K562 (cell line): ENCODE results near the gene HSD3B7. TPM values are rescaled to one million over a fixed set of nuclear protein-coding genes. Genes with fewer than 3 reads are reported as not detected.

Source experiments
- ATAC-seq: fragments of 200-7000 bp; cut with Tn5 transposase; 3 replicates; pipeline ENCODE4 v1.9.1; 2020; ENCODE audit warnings: moderate library complexity
- BruUV-seq: library from RNA; stranded (reverse); fragments of 400-500 nt; replicated peaks from 2 replicates; lab custom pipeline; 2021; lab: Mats Ljungman, UMichigan
- CTCF ChIA-PET: fragments of 300-600 bp; formaldehyde crosslinking; extraction: SDS; loops from one replicate; lab custom pipeline; 2021; ENCODE audit warnings: low intra/inter-chr PET ratio; lab: Yijun Ruan, JAX
- POLR2A ChIA-PET: fragments of 300-600, 350-650 bp; sonication (Branson Sonifier 250); formaldehyde crosslinking; extraction: SDS; loops from one replicate; lab custom pipeline; 2021; ENCODE audit warnings: antibody characterized with exemption, inconsistent platforms; lab: Yijun Ruan, JAX
- DNase-seq, 4 experiments: peaks; one replicate each; pipeline versions ENCODE4 v3.0.0 to v3.0.0-alpha.2; 2011 to 2018; ENCODE audit warnings: low spot score in 3 of 4, mixed read lengths in 3 of 4; ENCODE audit errors: extremely low read depth in 1 of 4
- FAIRE-seq: peaks from 2 replicates; lab custom pipeline; 2011; peaks lifted over from hg19 to GRCh38; lab: Jason Lieb, UNC
- H2AFZ ChIP-seq: 2 replicates; pipeline ENCODE4 v1.6.0; 2011; ENCODE audit warnings: low read depth, low read length, control low read depth, inconsistent platforms
- H3K27ac ChIP-seq: fragments of 200-600 bp; 3 replicates; pipeline ENCODE4 v1.8.0; 2011; ENCODE audit warnings: low read depth, mild to moderate bottlenecking, control low read depth, inconsistent platforms, low read length, moderate library complexity, mixed read lengths; ENCODE audit errors: extremely low read depth
- H3K27me3 ChIP-seq, 2 experiments: fragments of 300-600 bp in 1 of 2; 2 replicates in 1 of 2; 3 replicates in 1 of 2; pipeline versions ENCODE4 v1.6.0 to v1.8.0; 2011; ENCODE audit warnings: inconsistent platforms in 2 of 2, low read length in 2 of 2, mild to moderate bottlenecking in 1 of 2, mixed read lengths in 1 of 2, moderate library complexity in 1 of 2; ENCODE audit not compliant: control insufficient read depth in 2 of 2, insufficient read depth in 2 of 2
- H3K36me3 ChIP-seq: fragments of 300-600 bp; 3 replicates; pipeline ENCODE4 v1.8.0; 2011; ENCODE audit warnings: mild to moderate bottlenecking, low read length, inconsistent platforms; ENCODE audit not compliant: control insufficient read depth, insufficient read depth
- H3K4me1 ChIP-seq, 2 experiments: fragments of 200-600 bp in 1 of 2; replicated peaks in 1 of 2; 2 replicates in 1 of 2; 3 replicates in 1 of 2; pipeline versions ENCODE4 v1.5.1 to v1.8.0; 2011; ENCODE audit warnings: inconsistent platforms in 2 of 2, low read length in 2 of 2, mild to moderate bottlenecking in 1 of 2, mixed read lengths in 1 of 2, moderate library complexity in 1 of 2; ENCODE audit not compliant: control insufficient read depth in 2 of 2, insufficient read depth in 2 of 2
- H3K4me2 ChIP-seq: 2 replicates; pipeline ENCODE4 v1.6.1; 2011; ENCODE audit warnings: low read length, control low read depth, inconsistent platforms, mixed read lengths; ENCODE audit not compliant: insufficient read depth
- H3K4me3 ChIP-seq: fragments of 200-600 bp; sonication (generic), shearing (Covaris generic); 2 replicates; pipeline ENCODE4 v1.5.1; 2016; ENCODE audit warnings: control low read depth, inconsistent platforms
- H3K79me2 ChIP-seq: fragments of 200-600 bp; 3 replicates; pipeline ENCODE4 v1.8.0; 2011; ENCODE audit warnings: low read length, inconsistent platforms; ENCODE audit not compliant: control insufficient read depth, insufficient read depth
- H3K9ac ChIP-seq, 2 experiments: 2 replicates each; pipeline versions ENCODE4 v1.6.0 to v1.6.1; 2011; ENCODE audit warnings: low read depth in 2 of 2, low read length in 2 of 2, control low read depth in 1 of 2, inconsistent platforms in 1 of 2, mild to moderate bottlenecking in 1 of 2, mixed read lengths in 1 of 2; ENCODE audit not compliant: insufficient read depth in 1 of 2
- H3K9me1 ChIP-seq: one replicate; pipeline ENCODE4 v1.6.0; 2011; ENCODE audit warnings: inconsistent platforms, mild to moderate bottlenecking, low read length, moderate library complexity; ENCODE audit not compliant: control insufficient read depth, insufficient read depth
- H3K9me3 ChIP-seq: replicated peaks from 2 replicates; pipeline ENCODE4 v1.5.1; 2011; ENCODE audit warnings: low read depth, low read length, inconsistent platforms; ENCODE audit not compliant: control insufficient read depth, insufficient read depth
- H4K20me1 ChIP-seq: replicated peaks from 2 replicates; pipeline ENCODE4 v1.6.1; 2011; ENCODE audit warnings: low read length, inconsistent platforms, mixed read lengths; ENCODE audit not compliant: control insufficient read depth, insufficient read depth
- ARID1B ChIP-seq: fragments of 450-650 bp; IDR thresholded peaks from 2 replicates; pipeline ENCODE4 v1.6.1; 2016; ENCODE audit warnings: antibody characterized with exemption, mild to moderate bottlenecking, inconsistent platforms
- CBFA2T3 ChIP-seq: fragments of 450-650 bp; IDR thresholded peaks from 2 replicates; pipeline ENCODE4 v1.6.1; 2017
- CEBPB ChIP-seq: fragments of 450-650 bp; IDR thresholded peaks from 2 replicates; pipeline ENCODE4 v1.6.1; 2016; ENCODE audit warnings: missing genetic modification characterization, missing compliant biosample characterization
- EGR1 ChIP-seq: fragments of 450-650 bp; conservative IDR thresholded peaks from 2 replicates; pipeline ENCODE4 v1.6.1; 2017; ENCODE audit warnings: mild to moderate bottlenecking
- EHMT2 ChIP-seq: fragments of 450-650 bp; IDR thresholded peaks from 2 replicates; pipeline ENCODE4 v1.6.1; 2018; ENCODE audit warnings: antibody characterized with exemption
- HMGN3 ChIP-seq: IDR thresholded peaks from 2 replicates; pipeline ENCODE4 v1.6.1; 2011; ENCODE audit warnings: borderline replicate concordance, low read depth, mild to moderate bottlenecking, mixed read lengths, low read length; ENCODE audit not compliant: insufficient read length; ENCODE audit errors: extremely low read depth
- LARP7 ChIP-seq: fragments of 450-650 bp; IDR thresholded peaks from 2 replicates; pipeline ENCODE4 v1.6.1; 2016
- PCBP1 ChIP-seq: fragments of 200-400 bp; formaldehyde crosslinking; IDR thresholded peaks from 2 replicates; pipeline ENCODE4 v1.6.1; 2018; ENCODE audit warnings: mild to moderate bottlenecking, low read depth, low read length; ENCODE audit not compliant: poor library complexity, severe bottlenecking
- RAD21 ChIP-seq, 2 experiments: fragments of 250-450 bp in 1 of 2; fragments of 450-650 bp in 1 of 2; sonication (Bioruptor Pico) in 1 of 2; formaldehyde crosslinking in 1 of 2; IDR thresholded peaks in 1 of 2; conservative IDR thresholded peaks in 1 of 2; 2 replicates each; pipeline versions ENCODE4 v1.4.0 to v1.8.0; 2020 to 2022; ENCODE audit warnings: mild to moderate bottlenecking in 2 of 2, moderate library complexity in 1 of 2
- TRIM24 ChIP-seq, 2 experiments: fragments of 450-650 bp; IDR thresholded peaks; 2 replicates each; pipeline ENCODE4 v1.6.1; 2016
- ZFP30 ChIP-seq: fragments of 250-450 bp; sonication (Bioruptor Pico); IDR thresholded peaks from 2 replicates; pipeline ENCODE4 v1.8.0; 2022; ENCODE audit warnings: moderate library complexity, mild to moderate bottlenecking, inconsistent platforms, borderline replicate concordance
- ZFP36 ChIP-seq: fragments of 150-350 bp; IDR thresholded peaks from 2 replicates; pipeline ENCODE4 v1.6.1; 2018; ENCODE audit warnings: low read length, low read depth; ENCODE audit not compliant: partially characterized antibody
- ZNF165 ChIP-seq: fragments of 250-450 bp; sonication (Bioruptor Pico); IDR thresholded peaks from 2 replicates; pipeline ENCODE4 v1.4.0; 2020; ENCODE audit warnings: borderline replicate concordance
- ZNF24 ChIP-seq: fragments of 450-650 bp; IDR thresholded peaks from 2 replicates; pipeline ENCODE4 v1.6.1; 2016
- ZNF584 ChIP-seq: fragments of 200-800 bp; sonication (Bioruptor generic); IDR thresholded peaks from 2 replicates; pipeline ENCODE4 v1.6.1; 2016; ENCODE audit warnings: low read depth, mild to moderate bottlenecking, missing genetic modification characterization, missing compliant biosample characterization
- ZNF707 ChIP-seq: fragments of 250-450 bp; sonication (Bioruptor Pico); conservative IDR thresholded peaks from 2 replicates; pipeline ENCODE4 v1.8.0; 2022; ENCODE audit warnings: inconsistent platforms, mild to moderate bottlenecking, moderate library complexity
- WGBS: fragments of 100-300 bp; shearing (Covaris generic); methylation state at CpG from one replicate; pipeline ENCODE4 v1.1.6; 2016; ENCODE audit warnings: low coverage, mixed read lengths; ENCODE audit not compliant: insufficient coverage; ENCODE audit errors: missing lambda C conversion rate; 5-methylcytosine and 5-hydroxymethylcytosine counted together
- in situ Hi-C: fragments of 300-500 bp; cut with MboI; formaldehyde crosslinking; loops from 4 replicates; pipeline ENCODE4 v1.15.0; 2018; ENCODE audit warnings: inconsistent platforms, mixed read lengths
- intact Hi-C: fragments of 100-400 bp; cut with micrococcal nuclease; formaldehyde crosslinking; loops from 2 replicates; pipeline ENCODE4 v1.14.2; 2022
- polyA plus RNA-seq, 8 experiments: library from polyadenylated mRNA; depleted of rRNA in 4 of 8; stranded (reverse) in 5 of 8; unstranded in 3 of 8; fragments of >200 nt; fragmentation: Nextera tagmentation in 2 of 8; fragmentation: Illumina TruSeq in 1 of 8; extraction: Ambion mirVana in 2 of 8; extraction: Trizol in 1 of 8; gene quantifications; 2 replicates each; pipeline versions ENCODE4 v1.2.1 to v1.2.3, GENCODE V29; 2011 to 2014; ENCODE audit warnings: inconsistent platforms in 1 of 8, missing spikeins in 1 of 8
- total RNA-seq, 7 experiments: library from RNA; depleted of rRNA in 6 of 7; stranded (reverse); fragments of >200 nt in 6 of 7; fragmentation: Illumina TruSeq in 2 of 7; extraction: Trizol in 2 of 7; gene quantifications; 2 replicates each; pipeline versions ENCODE4 v1.2.1 to v1.2.3, GENCODE V29; 2011 to 2021; ENCODE audit warnings: low replicate concordance in 1 of 7
- TF ChIP-seq, protein P1 (sequence below): fragments of 150-350 bp; IDR thresholded peaks from 2 replicates; pipeline ENCODE4 v1.6.1; 2014; ENCODE audit warnings: low read depth, mild to moderate bottlenecking, low read length, borderline replicate concordance
- TF ChIP-seq, protein P2 (sequence below): fragments of 200-800 bp; sonication (Bioruptor generic); IDR thresholded peaks from 2 replicates; pipeline ENCODE4 v1.6.1; 2017; ENCODE audit warnings: missing genetic modification characterization, missing compliant biosample characterization

Gene HSD3B7
- total and polyA plus RNA-seq, 9 of the 15 experiments (the other 6 are each of a cell fraction or from before 2014, with no cell fraction given): 5.4 to 49.1 (median 23.0) TPM

DNA sequence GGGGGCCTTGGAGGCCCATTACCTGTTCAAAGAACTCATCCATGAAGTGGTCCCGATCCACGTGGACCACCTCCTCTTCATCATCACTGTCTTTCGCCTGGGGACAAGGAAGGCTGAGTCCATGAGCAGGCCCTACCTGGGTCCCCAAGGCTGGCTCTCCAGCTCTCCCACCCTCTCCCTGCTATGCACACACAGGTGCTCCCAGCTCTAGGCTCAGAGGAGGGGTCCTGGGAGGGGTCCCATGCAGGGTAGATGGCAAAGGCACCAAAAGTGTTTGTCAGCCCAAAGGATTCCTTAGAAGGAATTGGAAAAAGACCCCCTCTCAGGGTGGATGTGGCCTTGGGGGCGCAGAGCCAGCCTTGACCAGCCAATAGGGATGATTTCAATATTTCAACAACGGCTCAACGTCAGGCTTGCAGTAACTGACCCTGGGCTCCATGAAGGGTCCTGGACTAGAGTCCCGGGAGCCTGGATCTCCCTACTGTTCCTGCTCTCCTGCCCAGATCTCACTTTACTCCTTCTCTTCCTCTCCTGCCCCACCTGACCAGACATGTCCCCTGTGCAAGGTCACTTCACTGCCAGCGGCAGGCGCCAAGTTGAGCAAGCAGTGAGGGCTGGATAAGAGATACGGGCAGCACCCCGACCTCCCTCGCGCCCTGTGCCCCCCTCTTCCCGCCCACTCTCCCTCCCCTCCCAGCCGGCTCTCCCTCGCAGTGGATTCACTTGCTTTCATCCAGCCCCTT is 16.7 kb downstream of the HSD3B7 start:
- Histone ChIP-seq H3K36me3 (no peaks in the 10 kb centered on the region), H3K4me1 (peaks cover 37 to 44% of the 10 kb centered on the region in 2 experiments), H3K27me3 (no peaks in the 10 kb centered on the region), H3K4me2 (no peak overlapping the region), H2AFZ (peak overlapping the region; percentile 20; the same call in 1 of the 2 replicates), H3K4me3 (no peak overlapping the region), H3K27ac (no peak overlapping the region), H3K9me1 (no peaks in the 10 kb centered on the region), H4K20me1 (no peaks in the 10 kb centered on the region), H3K9ac (peak overlapping the region in 1 of 2 experiments; percentile 82; a peak in 1 of 4 replicates), H3K9me3 (no peaks in the 10 kb centered on the region), H3K79me2 (no peaks in the 10 kb centered on the region)
- intact Hi-C loops (no loop called here), in situ Hi-C loops (no loop called here)
- WGBS: 43% methylated on average over 8 of the region's 16 CpGs
- FAIRE-seq: no peak
- ChIA-PET POLR2A (interaction anchor here (0.7 to 2.1 kb wide), 2 partner anchors 178 to 201 kb away, joined by 3 to 13 read pairs; partner anchors contain the start of genes FUS and PYCARD), CTCF (no interaction called here)
- no TSS peak for BruUV-seq
- peak in 1 of 4 experiments; percentile 44 for DNase-seq
- ATAC-seq: no peak
- TF ChIP-seq CBFA2T3 (peak; percentile 39; the same call in 1 of the 2 replicates), HMGN3 (peak; percentile 31), ZFP36 (no peak), LARP7 (no peak), TRIM24 (IDR thresholded peaks at IDR 0.05) (0 out of 4 replicates have a peak, but pooled peaks of 1 of the 2 experiments have one; percentile 14), EGR1 (peak; percentile 53; the same call in 1 of the 2 replicates), PCBP1 (no peak), ZNF165 (no peak), ZFP30 (no peak), ARID1B (peak; percentile 20; the same call in 1 of the 2 replicates), EHMT2 (no peak), CEBPB (tag) (peak; percentile 35; the same call in 1 of the 2 replicates), ZNF584 (CRISPR knock-in tag) (no peak), ZNF24 (no peak), ZNF707 (no peak), RAD21 (CRISPR knock-in tag; conservative IDR thresholded peaks at IDR 0.05 in 1 of 2, IDR thresholded peaks at IDR 0.05 in 1 of 2) (no peak)
- TF ChIP-seq, protein P1, sequence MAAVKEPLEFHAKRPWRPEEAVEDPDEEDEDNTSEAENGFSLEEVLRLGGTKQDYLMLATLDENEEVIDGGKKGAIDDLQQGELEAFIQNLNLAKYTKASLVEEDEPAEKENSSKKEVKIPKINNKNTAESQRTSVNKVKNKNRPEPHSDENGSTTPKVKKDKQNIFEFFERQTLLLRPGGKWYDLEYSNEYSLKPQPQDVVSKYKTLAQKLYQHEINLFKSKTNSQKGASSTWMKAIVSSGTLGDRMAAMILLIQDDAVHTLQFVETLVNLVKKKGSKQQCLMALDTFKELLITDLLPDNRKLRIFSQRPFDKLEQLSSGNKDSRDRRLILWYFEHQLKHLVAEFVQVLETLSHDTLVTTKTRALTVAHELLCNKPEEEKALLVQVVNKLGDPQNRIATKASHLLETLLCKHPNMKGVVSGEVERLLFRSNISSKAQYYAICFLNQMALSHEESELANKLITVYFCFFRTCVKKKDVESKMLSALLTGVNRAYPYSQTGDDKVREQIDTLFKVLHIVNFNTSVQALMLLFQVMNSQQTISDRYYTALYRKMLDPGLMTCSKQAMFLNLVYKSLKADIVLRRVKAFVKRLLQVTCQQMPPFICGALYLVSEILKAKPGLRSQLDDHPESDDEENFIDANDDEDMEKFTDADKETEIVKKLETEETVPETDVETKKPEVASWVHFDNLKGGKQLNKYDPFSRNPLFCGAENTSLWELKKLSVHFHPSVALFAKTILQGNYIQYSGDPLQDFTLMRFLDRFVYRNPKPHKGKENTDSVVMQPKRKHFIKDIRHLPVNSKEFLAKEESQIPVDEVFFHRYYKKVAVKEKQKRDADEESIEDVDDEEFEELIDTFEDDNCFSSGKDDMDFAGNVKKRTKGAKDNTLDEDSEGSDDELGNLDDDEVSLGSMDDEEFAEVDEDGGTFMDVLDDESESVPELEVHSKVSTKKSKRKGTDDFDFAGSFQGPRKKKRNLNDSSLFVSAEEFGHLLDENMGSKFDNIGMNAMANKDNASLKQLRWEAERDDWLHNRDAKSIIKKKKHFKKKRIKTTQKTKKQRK: no peak
- TF ChIP-seq, protein P2, sequence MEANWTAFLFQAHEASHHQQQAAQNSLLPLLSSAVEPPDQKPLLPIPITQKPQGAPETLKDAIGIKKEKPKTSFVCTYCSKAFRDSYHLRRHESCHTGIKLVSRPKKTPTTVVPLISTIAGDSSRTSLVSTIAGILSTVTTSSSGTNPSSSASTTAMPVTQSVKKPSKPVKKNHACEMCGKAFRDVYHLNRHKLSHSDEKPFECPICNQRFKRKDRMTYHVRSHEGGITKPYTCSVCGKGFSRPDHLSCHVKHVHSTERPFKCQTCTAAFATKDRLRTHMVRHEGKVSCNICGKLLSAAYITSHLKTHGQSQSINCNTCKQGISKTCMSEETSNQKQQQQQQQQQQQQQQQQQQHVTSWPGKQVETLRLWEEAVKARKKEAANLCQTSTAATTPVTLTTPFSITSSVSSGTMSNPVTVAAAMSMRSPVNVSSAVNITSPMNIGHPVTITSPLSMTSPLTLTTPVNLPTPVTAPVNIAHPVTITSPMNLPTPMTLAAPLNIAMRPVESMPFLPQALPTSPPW (CRISPR knock-in tag): peak; percentile 75
